ENCODE results near the gene TMEM236.

Gene TMEM236

GRCh38 chr10:17790651-17791050, 38.6 kb downstream of the TMEM236 start:
- no peak for DNase-seq (ENCODE audit: low read depth)
- TF ChIP-seq MAX (IDR thresholded peaks at IDR 0.05; ENCODE audit: low read depth, low read length) = no peak
- no peak for TF ChIP-seq CTCF (IDR thresholded peaks at IDR 0.05; ENCODE audit: low read depth, low read length)
- TF ChIP-seq POLR2A (IDR thresholded peaks at IDR 0.05; ENCODE audit: extremely low read depth, insufficient read length) = no peak
- TF ChIP-seq MYC (IDR thresholded peaks at IDR 0.05; ENCODE audit: low read depth, low read length) = no peak
- no peak overlapping the region for H3K4me3 ChIP-seq (ENCODE audit: low read depth, low read length)

- no peak overlapping the region for H3K4me3 ChIP-seq (ENCODE audit: low read depth, low read length)
- TF ChIP-seq MYC (IDR thresholded peaks at IDR 0.05; ENCODE audit: low read depth, low read length) = no peak
- no peak for TF ChIP-seq POLR2A (IDR thresholded peaks at IDR 0.05; ENCODE audit: extremely low read depth, insufficient read length)
- TF ChIP-seq MAX (IDR thresholded peaks at IDR 0.05; ENCODE audit: low read depth, low read length) = no peak
- no peak for TF ChIP-seq CTCF (IDR thresholded peaks at IDR 0.05; ENCODE audit: low read depth, low read length)
- DNase-seq (ENCODE audit: low read depth) = no peak
Observed at GRCh38 chr10:17792991-17793390, 41.0 kb downstream of the TMEM236 start.

- DNase-seq (ENCODE audit: low read depth) = no peak
- TF ChIP-seq MAX (IDR thresholded peaks at IDR 0.05; ENCODE audit: low read depth, low read length) (no peak), MYC (IDR thresholded peaks at IDR 0.05; ENCODE audit: low read depth, low read length) (no peak), POLR2A (IDR thresholded peaks at IDR 0.05; ENCODE audit: extremely low read depth, insufficient read length) (no peak), CTCF (IDR thresholded peaks at IDR 0.05; ENCODE audit: low read depth, low read length) (no peak)
- no peak overlapping the region for H3K4me3 ChIP-seq (ENCODE audit: low read depth, low read length)
Observed at GRCh38 chr10:17793823-17794644, 42.0 kb downstream of the TMEM236 start.

GRCh38 chr10:17795083-17795482, 43.1 kb downstream of the TMEM236 start:
- no peak for TF ChIP-seq POLR2A (IDR thresholded peaks at IDR 0.05; ENCODE audit: extremely low read depth, insufficient read length)
- no peak for TF ChIP-seq MAX (IDR thresholded peaks at IDR 0.05; ENCODE audit: low read depth, low read length)
- TF ChIP-seq CTCF (IDR thresholded peaks at IDR 0.05; ENCODE audit: low read depth, low read length) = no peak
- no peak for TF ChIP-seq MYC (IDR thresholded peaks at IDR 0.05; ENCODE audit: low read depth, low read length)
- no peak for DNase-seq (ENCODE audit: low read depth)
- no peak overlapping the region for H3K4me3 ChIP-seq (ENCODE audit: low read depth, low read length)

- TF ChIP-seq POLR2A (IDR thresholded peaks at IDR 0.05; ENCODE audit: extremely low read depth, insufficient read length) = no peak
- TF ChIP-seq MAX (IDR thresholded peaks at IDR 0.05; ENCODE audit: low read depth, low read length) = no peak
- no peak for TF ChIP-seq CTCF (IDR thresholded peaks at IDR 0.05; ENCODE audit: low read depth, low read length)
- TF ChIP-seq MYC (IDR thresholded peaks at IDR 0.05; ENCODE audit: low read depth, low read length) = no peak
- H3K4me3 ChIP-seq (ENCODE audit: low read depth, low read length) = no peak overlapping the region
- DNase-seq (ENCODE audit: low read depth) = no peak
Observed at GRCh38 chr10:17795813-17796594, 44.0 kb downstream of the TMEM236 start.

Data from NB4 (cell line).